ENCODE measurements around the gene JAKMIP2. TPM values are rescaled to one million over a fixed set of nuclear protein-coding genes. Genes with fewer than 3 reads are reported as not detected.
A peak's percentile ranks its signal among the peaks of the same experiment; 100 is the strongest.

Gene JAKMIP2
- total RNA-seq, 1 experiment from 2014 or later: 10.9 TPM

- TF ChIP-seq USF1 (CRISPR knock-in tag; IDR thresholded peaks at IDR 0.05): no peak
- no peak for TF ChIP-seq ATF6 (CRISPR knock-in tag; IDR thresholded peaks at IDR 0.05)
- no peak for TF ChIP-seq PRRX2 (CRISPR knock-in tag; IDR thresholded peaks at IDR 0.05)
- TF ChIP-seq NR1H2 (CRISPR knock-in tag; IDR thresholded peaks at IDR 0.05): no peak
Observed at GRCh38 chr5:147590096-147590495, 192.4 kb downstream of the JAKMIP2 start (continued).

- H3K36me3 Mint-ChIP-seq: peaks cover 26% of the 10 kb centered on the region
- H3K27ac Mint-ChIP-seq: peak overlapping the region; percentile 37; the same call in 1 of the 2 replicates
- H3K27me3 Mint-ChIP-seq (ENCODE audit: low read depth): no peaks in the 10 kb centered on the region
- CTCF ChIA-PET: interaction anchor here (0.8 to 1.2 kb wide), 2 partner anchors 8 to 236 kb away, joined by 3 read pairs; no protein-coding TSS in a partner anchor
- DNase-seq (ENCODE audit: low spot score) (no peak), ATAC-seq (no peak)
- H3K4me1 Mint-ChIP-seq: peaks cover 35% of the 10 kb centered on the region
- H3K9me3 Mint-ChIP-seq: peaks cover 8% of the 10 kb centered on the region; the same call in 1 of the 2 replicates
- POLR2A ChIA-PET: interaction anchor here (0.6 to 0.7 kb wide), 2 partner anchors 15 to 104 kb away, joined by 3 to 4 read pairs; no protein-coding TSS in a partner anchor
- no peak for TF ChIP-seq STAT6 (CRISPR knock-in tag; conservative IDR thresholded peaks at IDR 0.05; ENCODE audit: low read depth)
- TF ChIP-seq USF2 (CRISPR knock-in tag; IDR thresholded peaks at IDR 0.05): no peak
- no peak for TF ChIP-seq CREB1 (CRISPR knock-in tag; IDR thresholded peaks at IDR 0.05)
- no peak for TF ChIP-seq ESRRA (CRISPR knock-in tag; IDR thresholded peaks at IDR 0.05; ENCODE audit: borderline replicate concordance)
- no peak for TF ChIP-seq ATF1 (CRISPR knock-in tag; IDR thresholded peaks at IDR 0.05)
- H3K4me3 Mint-ChIP-seq: no peak overlapping the region
Observed at GRCh38 chr5:147586832-147587231, 195.7 kb downstream of the JAKMIP2 start.

GRCh38 chr5:147586221-147586620 lies 196.3 kb downstream of the JAKMIP2 start:
- Mint-ChIP-seq H3K9me3 (peaks cover 10% of the 10 kb centered on the region), H3K4me3 (no peak overlapping the region), H3K27me3 (ENCODE audit: low read depth) (no peaks in the 10 kb centered on the region), H3K4me1 (peaks cover 36% of the 10 kb centered on the region), H3K27ac (no peak overlapping the region), H3K36me3 (peaks cover 29% of the 10 kb centered on the region)
- POLR2A ChIA-PET: no interaction called here
- DNase-seq (ENCODE audit: low spot score) (no peak), ATAC-seq (no peak)
- CTCF ChIA-PET: interaction anchor here (0.8 to 1.2 kb wide), 2 partner anchors 7 to 237 kb away, joined by 3 read pairs; no protein-coding TSS in a partner anchor
- TF ChIP-seq ELF4 (CRISPR knock-in tag; IDR thresholded peaks at IDR 0.05; ENCODE audit: low read depth): no peak
- TF ChIP-seq SMAD4 (CRISPR knock-in tag; IDR thresholded peaks at IDR 0.05): no peak
- TF ChIP-seq MYBL2 (CRISPR knock-in tag; IDR thresholded peaks at IDR 0.05): no peak
- TF ChIP-seq ZNF219 (CRISPR knock-in tag; IDR thresholded peaks at IDR 0.05; ENCODE audit: borderline replicate concordance): no peak
- no peak for TF ChIP-seq ZBTB21 (CRISPR knock-in tag; IDR thresholded peaks at IDR 0.05; ENCODE audit: borderline replicate concordance)
- TF ChIP-seq TEAD1 (CRISPR knock-in tag; IDR thresholded peaks at IDR 0.05): no peak
- TF ChIP-seq USF2 (CRISPR knock-in tag; IDR thresholded peaks at IDR 0.05): no peak
- no peak for TF ChIP-seq ZNF532 (CRISPR knock-in tag; IDR thresholded peaks at IDR 0.05; ENCODE audit: borderline replicate concordance)
- TF ChIP-seq ETV6 (CRISPR knock-in tag; IDR thresholded peaks at IDR 0.05): no peak
- TF ChIP-seq ATF1 (CRISPR knock-in tag; IDR thresholded peaks at IDR 0.05): no peak
- TF ChIP-seq NFATC4 (CRISPR knock-in tag; IDR thresholded peaks at IDR 0.05): no peak
- no peak for TF ChIP-seq GABPB1 (CRISPR knock-in tag; IDR thresholded peaks at IDR 0.05)
- no peak for TF ChIP-seq ATF6 (CRISPR knock-in tag; IDR thresholded peaks at IDR 0.05)
- no peak for TF ChIP-seq ZNF232 (CRISPR knock-in tag; IDR thresholded peaks at IDR 0.05)
